D341Med (cell line): ENCODE results near the gene EFNA2.
"Not testable (repeated sequence)": the region's sequence is repeated elsewhere in the genome, so short reads cannot be mapped to it uniquely, and the experiment has no call there.

ENCODE experiments used
- DNase-seq: peaks from one replicate; pipeline ENCODE4 v3.0.0; 2012; ENCODE audit warnings: low spot score

EFNA2 gene

GRCh38 chr19:1298235-1298634, 12.6 kb downstream of the EFNA2 start:
- DNase-seq = no peak

DNA sequence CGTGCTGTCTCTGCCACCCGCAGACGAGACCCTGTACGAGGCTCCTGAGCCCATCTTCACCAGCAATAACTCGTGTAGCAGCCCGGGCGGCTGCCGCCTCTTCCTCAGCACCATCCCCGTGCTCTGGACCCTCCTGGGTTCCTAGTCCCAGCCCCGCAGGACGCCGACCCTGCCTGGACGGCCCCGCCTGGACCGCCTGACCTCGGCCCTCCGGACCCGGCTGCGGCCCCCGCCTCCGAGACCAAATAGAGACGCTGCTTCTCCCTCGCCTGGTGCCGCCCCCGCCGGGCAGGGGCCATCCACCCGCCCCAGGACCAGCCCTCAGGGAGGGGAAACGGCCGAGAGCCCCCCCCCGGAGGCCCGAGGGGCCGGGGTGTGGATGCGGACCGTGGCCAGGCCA, 14.1 kb downstream of the EFNA2 start:
- DNase-seq = no peak

- DNase-seq = no peak
Observed at GRCh38 chr19:1300744-1301490, 15.2 kb downstream of the EFNA2 start.

GRCh38 chr19:1302533-1303239, 17.0 kb downstream of the EFNA2 start:
- DNase-seq = no peak

- no peak for DNase-seq
Observed at GRCh38 chr19:1304197-1304924, 18.7 kb downstream of the EFNA2 start.

- DNase-seq = not testable (repeated sequence)
Observed at GRCh38 chr19:1305354-1305753, 19.7 kb downstream of the EFNA2 start.

DNA sequence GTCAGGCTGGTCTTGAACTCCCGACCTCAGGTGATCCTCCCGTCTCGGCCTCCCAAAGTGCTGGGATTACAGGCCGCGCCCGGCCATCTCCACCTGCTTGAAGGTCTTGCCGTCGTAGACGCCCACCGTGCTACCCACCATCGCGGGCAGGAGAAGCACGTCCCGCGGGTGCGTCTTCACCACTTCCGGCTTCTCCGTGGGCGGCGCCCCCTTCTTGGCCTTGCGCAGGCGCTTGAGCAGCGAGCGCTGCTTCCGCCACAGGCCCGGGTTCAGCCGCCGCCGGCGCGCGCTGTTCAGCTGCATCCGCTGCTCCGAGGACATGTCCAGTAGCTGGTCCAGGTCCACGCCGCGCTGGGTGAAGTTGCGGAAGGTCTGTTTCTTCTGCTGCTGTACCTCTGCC, 21.6 kb downstream of the EFNA2 start:
- no peak for DNase-seq

- DNase-seq = no peak
Observed at GRCh38 chr19:1307755-1308303, 22.2 kb downstream of the EFNA2 start.

GRCh38 chr19:1308718-1309117, 23.0 kb downstream of the EFNA2 start:
- DNase-seq = no peak

GRCh38 chr19:1309977-1310852, 24.5 kb downstream of the EFNA2 start:
- no peak for DNase-seq

DNA sequence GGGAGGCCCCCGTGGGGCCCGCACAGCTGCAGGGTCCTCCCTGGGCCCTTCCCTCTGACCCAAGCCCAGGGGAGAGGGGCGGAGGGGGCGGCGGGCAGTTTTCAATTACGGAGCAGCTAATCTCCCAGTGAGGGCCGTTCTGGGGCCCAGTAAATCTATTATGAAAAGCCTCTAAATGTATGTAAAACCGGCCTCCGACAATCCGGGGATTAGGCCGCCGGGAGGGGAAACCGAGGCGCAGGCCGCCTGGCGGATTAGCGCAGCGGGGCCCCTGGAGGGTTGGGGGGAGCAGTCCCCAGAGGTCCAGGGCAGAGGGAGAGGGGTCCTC, 25.1 kb downstream of the EFNA2 start:
- no peak for DNase-seq

- DNase-seq = no peak
Observed at GRCh38 chr19:1311543-1312091, 25.9 kb downstream of the EFNA2 start.

- DNase-seq = no peak
Observed at GRCh38 chr19:1312767-1313694, 27.4 kb downstream of the EFNA2 start.

- DNase-seq = no peak
Observed at GRCh38 chr19:1313695-1314613, 28.3 kb downstream of the EFNA2 start.

DNA sequence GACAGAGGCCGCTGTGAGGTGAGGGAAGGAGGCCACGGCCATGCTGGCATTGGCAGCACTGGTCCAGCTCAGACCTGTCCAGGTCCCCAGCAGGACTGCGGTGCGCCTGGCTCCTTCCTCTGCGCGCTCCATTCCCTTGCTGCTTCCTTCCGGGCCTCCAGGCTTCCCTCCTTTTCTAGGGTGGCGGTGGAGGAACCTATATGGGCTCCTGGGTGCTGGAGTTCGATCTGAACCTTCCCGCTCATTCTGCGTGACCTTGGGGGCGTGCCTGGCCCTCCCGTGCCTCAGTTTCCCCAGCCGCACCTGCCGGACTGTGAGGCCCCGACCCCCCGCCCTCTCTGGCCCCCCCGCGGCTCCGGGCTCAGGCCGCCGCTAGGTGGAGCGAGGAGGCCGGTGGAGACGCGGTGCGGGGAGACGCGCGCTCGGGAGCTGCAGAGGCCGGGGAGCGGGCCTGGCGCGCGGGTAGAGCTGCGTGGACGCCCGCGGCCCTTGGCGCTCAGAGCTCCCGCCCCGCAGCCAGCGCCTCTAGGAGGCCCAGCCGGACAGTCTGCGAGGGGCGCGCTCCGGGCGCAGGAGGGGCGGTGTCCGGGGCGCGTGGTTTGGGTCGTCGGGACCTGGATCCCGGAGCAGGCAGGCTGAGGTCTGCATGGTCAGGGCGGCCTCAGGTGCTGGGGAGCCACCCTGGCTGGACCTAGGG, 29.9 kb downstream of the EFNA2 start:
- DNase-seq = peak; percentile 92

DNA sequence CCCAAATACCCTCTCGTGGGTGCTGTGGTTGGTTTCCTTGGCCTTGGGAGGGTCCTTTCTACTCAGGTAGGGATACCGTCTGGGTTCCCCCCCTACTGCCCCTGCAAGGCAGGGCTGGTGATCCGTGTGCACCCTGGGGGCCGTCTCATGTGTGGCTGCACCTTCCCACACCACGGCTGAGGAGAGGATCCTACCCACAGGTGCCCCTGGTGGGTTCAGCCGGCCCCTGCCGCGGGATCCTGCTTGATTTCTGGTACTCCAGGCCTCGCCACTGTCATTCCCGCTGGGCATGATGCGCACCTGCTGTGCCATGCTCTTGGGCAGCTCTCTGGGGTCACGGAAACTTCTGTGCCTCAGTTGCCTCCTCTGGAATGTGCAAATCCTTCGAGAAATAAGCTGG, 30.8 kb downstream of the EFNA2 start:
- no peak for DNase-seq

DNA sequence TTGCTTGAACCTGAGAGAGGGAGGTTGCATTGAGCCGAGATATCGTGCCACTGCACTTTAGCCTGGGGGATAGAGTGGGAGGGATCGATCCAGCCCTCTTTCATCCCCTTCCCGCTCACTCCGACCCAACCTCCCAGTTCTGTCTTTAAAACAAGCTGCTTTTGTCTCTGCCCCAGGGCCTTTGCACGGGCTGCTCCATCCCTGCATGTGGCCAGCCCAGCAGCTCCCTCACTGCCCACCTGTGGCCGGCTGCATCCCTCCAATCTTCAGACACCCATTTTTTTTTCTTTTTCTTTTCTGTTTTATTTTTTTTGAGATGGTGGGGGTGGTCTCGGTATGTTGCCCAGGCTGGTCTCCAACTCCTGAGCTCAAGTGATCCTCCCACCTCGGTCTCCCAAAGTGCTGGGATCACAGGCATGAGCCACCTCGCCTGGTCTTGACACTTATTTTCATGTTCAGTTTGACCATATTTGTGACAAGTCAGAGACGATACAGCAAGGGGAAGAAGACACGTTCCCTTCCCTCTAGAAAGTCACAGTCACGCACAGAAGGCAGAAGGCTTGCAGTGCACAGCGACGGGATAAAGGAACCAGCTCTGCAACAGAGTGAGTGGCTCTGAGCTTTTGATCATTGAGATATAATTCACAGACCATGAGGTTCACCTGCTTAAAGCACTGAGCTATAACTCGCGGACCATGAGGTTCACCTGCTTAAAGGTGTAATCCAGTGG, 31.8 kb downstream of the EFNA2 start:
- no peak for DNase-seq
